Ovary (tissue), 9 donors: ENCODE measurements around the gene FOXQ1. TPM values are rescaled to one million over a fixed set of nuclear protein-coding genes. Genes with fewer than 3 reads are reported as not detected.

Experiments used
- DNase-seq, 5 donors: peaks; one replicate each; pipeline ENCODE4 v3.0.0-alpha.2; 2019 to 2020
- H3K27ac ChIP-seq, 2 donors: fragments of 200-600 bp; one replicate each; pipeline versions ENCODE4 v1.5.1 to v1.8.0; 2019 to 2022
- H3K27me3 ChIP-seq: fragments of 200-600 bp; one replicate; pipeline ENCODE4 v1.8.0; 2022
- H3K36me3 ChIP-seq: fragments of 200-600 bp; sonication (generic); one replicate; pipeline ENCODE4 v1.5.1; 2019
- H3K4me1 ChIP-seq: one replicate; pipeline ENCODE4 v1.8.1; 2013; ENCODE audit warnings: mild to moderate bottlenecking, moderate library complexity; ENCODE audit not compliant: insufficient read depth
- H3K4me3 ChIP-seq: fragments of 200-600 bp; sonication (generic); one replicate; pipeline ENCODE4 v1.5.1; 2017
- H3K9me3 ChIP-seq, 2 donors: fragments of 200-600 bp in 1 of 2; sonication (generic) in 1 of 2; one replicate each; pipeline versions ENCODE4 v1.5.1 to v1.8.1; 2013 to 2019; ENCODE audit warnings: mild to moderate bottlenecking in 1 of 2, moderate library complexity in 1 of 2
- EP300 ChIP-seq: sonication (generic); formaldehyde crosslinking; IDR thresholded peaks from one replicate; pipeline ENCODE4 v1.6.1; 2017; ENCODE audit warnings: antibody characterized with exemption
- POLR2A ChIP-seq: fragments of 450-650 bp; IDR thresholded peaks from one replicate; pipeline ENCODE4 v1.6.1; 2017; ENCODE audit warnings: antibody characterized with exemption, mild to moderate bottlenecking, moderate library complexity
- WGBS, 3 donors: extraction: QIAGEN DNeasy Blood & Tissue Kit in 1 of 3; methylation state at CpG; one replicate each; pipeline versions ENCODE4 v1.1.5 to v1.1.7; 2013 to 2017; 5-methylcytosine and 5-hydroxymethylcytosine counted together
- intact Hi-C, 4 donors: fragments of 100-400 bp; cut with DNase I; formaldehyde crosslinking; loops; one replicate each; pipeline versions ENCODE4 v1.11.0 to v1.15.1; 2022 to 2023
- polyA plus RNA-seq, 2 donors: library from polyadenylated mRNA; stranded (reverse); fragments of 200-250 nt in 1 of 2; fragments of 350-450 nt in 1 of 2; fragmentation: Illumina TruSeq in 1 of 2; extraction: RNeasy Lipid Tissue Mini Kit (QIAGEN cat#74804) in 1 of 2; gene quantifications; one replicate each; pipeline ENCODE4 v1.2.3, GENCODE V29; 2013 to 2014
- total RNA-seq, 7 donors: library from RNA; depleted of rRNA in 2 of 7; stranded (reverse); fragments of >200 nt in 2 of 7; fragmentation: NEBNext Ultra II Directional in 3 of 7; extraction: Animal tissue kit (Norgen Biotek cat#: 25700) in 3 of 7; gene quantifications; one replicate each; pipeline versions ENCODE4 v1.1.0 to v1.2.4, GENCODE V29; 2016 to 2023
- TF ChIP-seq, protein P1 (sequence below), 3 donors: fragments of 450-650 bp in 2 of 3; fragments of 200-600 bp in 1 of 3; IDR thresholded peaks; one replicate each; pipeline versions ENCODE4 v1.5.1 to v1.8.0; 2016 to 2022; ENCODE audit warnings: antibody characterized with exemption in 3 of 3, mild to moderate bottlenecking in 1 of 3
- donor health status: DM: no; HTN: no; CAD: no; lungs with moderate emphysema.
- donor health status: DM: no; HTN: no; CAD: no.
- donor health status: Bipolar disorder and iron deficiency.
- donor health status: DM: yes; HTN: yes; CAD: no.
- donor health status: DM: no; HTN: no; CAD: no.
- donor health status: DM: yes; HTN: yes; CAD: no.

Gene FOXQ1
- total and polyA plus RNA-seq, 9 donors = 0.07 to 4.3 (median 0.77) TPM; not detected in 1

DNA sequence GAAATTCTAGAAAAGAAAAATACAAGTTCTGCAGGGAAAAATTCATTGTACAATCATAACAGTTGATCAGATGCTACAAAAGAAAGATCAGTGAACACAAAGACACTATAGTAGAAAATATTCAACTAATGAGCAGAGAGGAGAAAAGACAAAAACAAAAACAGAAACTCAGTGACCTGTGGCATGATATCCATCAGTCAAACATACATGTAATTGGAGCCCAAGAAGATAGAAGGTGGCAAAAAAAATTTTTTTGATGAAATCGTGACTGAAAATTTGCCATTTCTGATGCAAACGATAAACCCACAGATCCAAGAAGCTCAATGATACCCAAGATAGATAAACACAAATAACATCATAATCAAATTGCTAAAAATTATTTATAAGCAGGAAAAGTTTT lies 13.1 kb upstream of the FOXQ1 start:
- H3K27ac ChIP-seq = no peak overlapping the region
- whole genome bisulfite sequencing, 3 donors = 86 to 94% (median 93%) methylated on average over 2 of the region's 2 CpGs
- H3K36me3 ChIP-seq = no peaks in the 10 kb centered on the region
- TF ChIP-seq POLR2A (no peak), EP300 (no peak)
- TF ChIP-seq, protein P1, sequence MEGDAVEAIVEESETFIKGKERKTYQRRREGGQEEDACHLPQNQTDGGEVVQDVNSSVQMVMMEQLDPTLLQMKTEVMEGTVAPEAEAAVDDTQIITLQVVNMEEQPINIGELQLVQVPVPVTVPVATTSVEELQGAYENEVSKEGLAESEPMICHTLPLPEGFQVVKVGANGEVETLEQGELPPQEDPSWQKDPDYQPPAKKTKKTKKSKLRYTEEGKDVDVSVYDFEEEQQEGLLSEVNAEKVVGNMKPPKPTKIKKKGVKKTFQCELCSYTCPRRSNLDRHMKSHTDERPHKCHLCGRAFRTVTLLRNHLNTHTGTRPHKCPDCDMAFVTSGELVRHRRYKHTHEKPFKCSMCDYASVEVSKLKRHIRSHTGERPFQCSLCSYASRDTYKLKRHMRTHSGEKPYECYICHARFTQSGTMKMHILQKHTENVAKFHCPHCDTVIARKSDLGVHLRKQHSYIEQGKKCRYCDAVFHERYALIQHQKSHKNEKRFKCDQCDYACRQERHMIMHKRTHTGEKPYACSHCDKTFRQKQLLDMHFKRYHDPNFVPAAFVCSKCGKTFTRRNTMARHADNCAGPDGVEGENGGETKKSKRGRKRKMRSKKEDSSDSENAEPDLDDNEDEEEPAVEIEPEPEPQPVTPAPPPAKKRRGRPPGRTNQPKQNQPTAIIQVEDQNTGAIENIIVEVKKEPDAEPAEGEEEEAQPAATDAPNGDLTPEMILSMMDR (IDR thresholded peaks at IDR 0.05) = no peak
- H3K9me3 ChIP-seq = no peaks in the 10 kb centered on the region
- no peak for DNase-seq
- H3K4me3 ChIP-seq = no peak overlapping the region
- H3K27me3 ChIP-seq = no peaks in the 10 kb centered on the region
- intact Hi-C loops = no loop called here
- H3K4me1 ChIP-seq = no peaks in the 10 kb centered on the region

DNA sequence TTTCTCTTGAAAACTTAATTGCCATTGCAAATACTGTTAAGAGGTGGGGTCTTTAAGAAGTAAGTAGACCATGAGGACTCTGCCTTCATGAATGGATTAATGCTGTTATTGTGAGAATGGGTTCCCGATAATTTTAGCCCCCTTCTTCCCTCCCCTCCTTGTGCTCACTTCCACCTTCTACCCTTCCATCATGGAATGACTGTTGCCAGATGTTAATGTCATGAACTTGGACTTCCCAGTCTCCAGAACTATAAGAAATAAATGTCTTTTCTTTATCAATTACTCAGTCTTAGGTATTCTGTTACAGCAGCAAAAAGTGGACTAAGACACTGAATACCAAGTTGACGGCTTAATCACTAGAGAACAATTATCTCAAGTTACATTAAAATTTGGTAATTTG lies 5.8 kb upstream of the FOXQ1 start:
- no peak for DNase-seq
- no peak overlapping the region for H3K27ac ChIP-seq
- no peaks in the 10 kb centered on the region for H3K4me1 ChIP-seq
- WGBS, 3 donors = 83 to 87% (median 85%) methylated on average over 2 of the region's 2 CpGs
- no peaks in the 10 kb centered on the region for H3K9me3 ChIP-seq
- H3K36me3 ChIP-seq = no peaks in the 10 kb centered on the region
- intact Hi-C loops = no loop called here
- no peaks in the 10 kb centered on the region for H3K27me3 ChIP-seq
- TF ChIP-seq EP300 = no peak
- no peak for TF ChIP-seq POLR2A
- TF ChIP-seq, protein P1 (IDR thresholded peaks at IDR 0.05) = no peak
- no peak overlapping the region for H3K4me3 ChIP-seq

DNA sequence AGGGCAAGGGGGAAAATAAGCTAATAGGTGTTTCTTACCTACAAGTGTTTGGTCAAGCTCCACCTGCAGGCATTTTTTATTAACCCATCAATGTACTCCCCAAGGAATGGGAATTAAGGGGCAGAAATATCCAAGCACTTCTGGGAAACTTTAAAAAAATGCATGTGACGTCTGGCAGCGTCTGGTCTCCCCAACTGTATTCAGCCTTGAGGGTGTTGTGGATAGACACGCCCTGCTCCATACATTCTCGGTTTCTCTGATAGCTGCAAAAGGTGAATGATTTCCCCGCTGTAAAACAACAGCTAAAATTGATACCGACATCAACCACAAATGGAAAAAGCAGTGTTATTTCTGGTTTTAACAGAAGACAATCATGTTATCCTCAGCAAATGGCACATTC lies 2.5 kb upstream of the FOXQ1 start:
- TF ChIP-seq POLR2A = no peak
- TF ChIP-seq, protein P1 (IDR thresholded peaks at IDR 0.05) = no peak
- no peak for TF ChIP-seq EP300
- Histone ChIP-seq H3K9me3 (no peaks in the 10 kb centered on the region), H3K4me1 (peaks cover 2% of the 10 kb centered on the region), H3K36me3 (no peaks in the 10 kb centered on the region), H3K4me3 (no peak overlapping the region), H3K27me3 (no peaks in the 10 kb centered on the region), H3K27ac (no peak overlapping the region)
- DNase-seq = no peak
- intact Hi-C loops = no loop called here
- 35 to 56% (median 50%) methylated on average over 6 of the region's 6 CpGs for WGBS, 3 donors

DNA sequence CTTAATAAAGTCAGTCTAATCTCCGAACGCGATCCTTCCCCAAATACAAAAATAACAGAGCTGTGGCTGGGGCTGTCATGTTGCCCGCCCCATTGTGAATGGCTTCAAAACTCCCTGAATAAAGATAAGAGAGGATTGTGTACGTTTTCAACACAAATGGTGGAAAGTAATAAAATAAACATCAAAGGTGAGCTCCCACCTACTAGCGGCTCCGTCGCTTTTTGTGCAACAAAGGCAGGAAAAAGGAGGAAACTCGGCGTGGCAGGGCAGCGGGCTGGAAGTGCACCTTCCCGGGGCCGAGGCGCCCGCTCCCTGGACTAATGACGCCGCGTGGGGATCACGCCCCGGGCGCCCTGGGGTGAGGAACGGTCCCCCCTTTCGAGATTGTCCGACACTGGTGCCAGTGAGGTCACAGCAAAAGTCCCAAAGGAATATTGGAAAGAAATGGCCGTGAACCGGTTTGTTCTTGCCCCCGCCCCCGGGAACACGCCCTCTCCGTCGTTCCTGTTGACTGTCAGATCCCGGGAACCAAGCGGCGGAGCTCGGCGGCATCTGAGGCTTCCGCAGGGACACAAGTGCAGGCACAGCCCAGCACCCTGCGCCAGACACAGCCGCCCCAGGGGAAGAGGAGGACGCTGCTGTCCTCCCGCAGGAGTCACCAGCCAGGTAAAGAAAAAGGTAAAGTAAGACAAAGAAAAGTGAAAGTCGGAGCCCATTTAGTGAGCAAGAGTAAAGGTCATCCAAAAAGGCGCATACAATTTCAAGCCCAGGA lies 1.1 kb upstream of the FOXQ1 start:
- intact Hi-C loops = no loop called here
- TF ChIP-seq, protein P1 (IDR thresholded peaks at IDR 0.05) = no peak
- TF ChIP-seq EP300 (no peak), POLR2A (no peak)
- Histone ChIP-seq H3K9me3 (no peaks in the 10 kb centered on the region), H3K4me1 (peaks cover 2% of the 10 kb centered on the region), H3K4me3 (peak overlapping the region; percentile 9), H3K27ac (no peak overlapping the region), H3K36me3 (no peaks in the 10 kb centered on the region), H3K27me3 (no peaks in the 10 kb centered on the region)
- 1% methylated on average over 43 of the region's 43 CpGs for WGBS, 3 donors
- no peak for DNase-seq
